GM21528 (cell line): Measurements from ENCODE around the gene KCTD10.

Source experiments
- ATAC-seq: cut with Tn5 transposase; IDR thresholded peaks from one replicate; pipeline ENCODE4 v1.9.1; 2021; ENCODE audit warnings: mild to moderate bottlenecking, moderate library complexity; ENCODE audit not compliant: unreplicated experiment, low FRiP score

KCTD10 gene

DNA sequence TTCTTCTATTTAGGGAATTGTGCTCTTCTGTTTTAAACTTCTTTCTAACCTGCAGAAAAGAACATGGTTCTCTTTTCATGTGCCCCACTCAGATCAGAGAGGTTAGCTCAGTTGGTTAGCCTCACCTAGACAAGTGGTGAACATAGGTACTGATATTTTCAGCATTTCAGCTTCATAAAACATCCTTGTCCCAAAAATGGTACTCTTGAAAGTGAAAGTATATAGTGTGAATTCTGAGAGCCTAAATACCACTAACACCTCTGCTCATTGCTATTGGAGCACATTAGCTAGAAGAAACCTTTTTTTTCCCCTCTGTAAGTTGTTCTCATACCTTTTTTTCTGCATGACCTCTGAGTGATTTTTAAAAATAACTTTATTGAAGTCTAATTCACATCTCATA lies 17.9 kb upstream of the KCTD10 start:
- no peak for ATAC-seq

- ATAC-seq, result no peak
Measured at GRCh38 chr12:109494348-109494881, 17.3 kb upstream of the KCTD10 start.

- ATAC-seq, result no peak
Measured at GRCh38 chr12:109493938-109494337, 16.8 kb upstream of the KCTD10 start.

DNA sequence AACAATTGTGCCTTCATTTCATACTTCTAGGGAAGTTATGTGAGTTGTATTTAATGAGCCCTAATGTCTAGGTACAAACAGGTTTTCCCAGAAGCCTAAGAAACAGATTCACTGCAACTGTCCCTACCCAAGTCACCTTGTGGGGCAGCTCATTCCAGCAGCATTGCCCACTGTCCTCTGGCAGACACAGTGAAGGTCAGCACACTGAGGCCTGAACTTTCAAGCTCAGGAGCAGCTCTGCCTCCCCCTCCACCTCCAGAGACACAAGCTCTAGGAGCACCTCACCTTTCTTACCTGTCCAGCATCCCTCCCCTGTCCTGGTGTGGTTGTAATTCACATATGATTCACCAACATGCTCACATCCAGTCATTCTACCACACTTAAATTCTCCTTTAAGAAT lies 16.0 kb upstream of the KCTD10 start:
- no peak for ATAC-seq

- ATAC-seq, result no peak
Measured at GRCh38 chr12:109492371-109492770, 15.3 kb upstream of the KCTD10 start.

- ATAC-seq, result no peak
Measured at GRCh38 chr12:109491671-109492070, 14.6 kb upstream of the KCTD10 start.

- no peak for ATAC-seq
Measured at GRCh38 chr12:109489955-109490565, 13.0 kb upstream of the KCTD10 start.

GRCh38 chr12:109489016-109489954 lies 12.2 kb upstream of the KCTD10 start:
- no peak for ATAC-seq

- no peak for ATAC-seq
Measured at GRCh38 chr12:109488051-109488665, 11.1 kb upstream of the KCTD10 start.

GRCh38 chr12:109487181-109488050 lies 10.3 kb upstream of the KCTD10 start:
- ATAC-seq, result no peak

GRCh38 chr12:109485201-109485600 lies 8.1 kb upstream of the KCTD10 start:
- no peak for ATAC-seq

- ATAC-seq, result no peak
Measured at GRCh38 chr12:109483346-109483745, 6.2 kb upstream of the KCTD10 start.

GRCh38 chr12:109482894-109483293 lies 5.8 kb upstream of the KCTD10 start:
- no peak for ATAC-seq

- ATAC-seq, result no peak
Measured at GRCh38 chr12:109482491-109482890, 5.4 kb upstream of the KCTD10 start.

GRCh38 chr12:109481863-109482262 lies 4.8 kb upstream of the KCTD10 start:
- ATAC-seq, result no peak

DNA sequence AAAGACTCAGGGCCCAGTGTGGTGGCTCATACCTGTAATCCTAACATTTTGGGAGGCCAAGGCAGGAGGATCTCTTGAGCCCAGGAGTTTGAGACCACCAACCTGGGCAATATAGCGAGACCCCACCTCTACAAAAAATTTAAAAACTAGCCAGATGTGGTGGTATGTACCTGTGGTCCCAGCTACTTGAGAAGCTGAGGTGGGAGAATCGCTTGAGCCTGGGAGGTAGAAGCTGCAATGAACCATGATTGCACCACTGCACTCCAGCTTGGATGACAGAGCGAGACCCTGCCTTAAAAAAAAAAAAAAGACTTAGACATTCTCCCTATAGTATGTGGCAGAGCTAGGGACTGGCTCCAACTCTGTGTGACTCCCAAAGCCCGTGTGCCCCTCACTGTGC lies 3.3 kb upstream of the KCTD10 start:
- no peak for ATAC-seq

- no peak for ATAC-seq
Measured at GRCh38 chr12:109479761-109480160, 2.7 kb upstream of the KCTD10 start.

DNA sequence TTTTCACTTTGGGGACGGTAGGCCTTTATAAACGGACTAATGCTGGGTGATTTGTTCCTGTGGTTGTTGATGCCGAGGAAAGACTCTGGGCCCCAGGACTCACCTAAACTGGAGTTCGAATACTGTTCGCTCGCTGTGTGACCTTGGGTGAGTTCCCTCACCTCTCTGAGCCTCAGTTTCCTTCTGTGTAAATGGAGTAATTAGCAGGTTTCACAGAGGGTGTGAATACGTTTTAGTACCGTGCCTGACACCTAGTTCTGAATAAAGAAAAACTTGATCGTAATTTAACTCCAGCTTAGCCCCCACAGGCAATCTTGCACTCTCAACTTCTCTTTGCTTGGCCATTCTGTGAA lies 839 bp upstream of the KCTD10 start:
- no peak for ATAC-seq

GRCh38 chr12:109476807-109477184 lies 304 bp downstream of the KCTD10 start:
- ATAC-seq, result no peak

DNA sequence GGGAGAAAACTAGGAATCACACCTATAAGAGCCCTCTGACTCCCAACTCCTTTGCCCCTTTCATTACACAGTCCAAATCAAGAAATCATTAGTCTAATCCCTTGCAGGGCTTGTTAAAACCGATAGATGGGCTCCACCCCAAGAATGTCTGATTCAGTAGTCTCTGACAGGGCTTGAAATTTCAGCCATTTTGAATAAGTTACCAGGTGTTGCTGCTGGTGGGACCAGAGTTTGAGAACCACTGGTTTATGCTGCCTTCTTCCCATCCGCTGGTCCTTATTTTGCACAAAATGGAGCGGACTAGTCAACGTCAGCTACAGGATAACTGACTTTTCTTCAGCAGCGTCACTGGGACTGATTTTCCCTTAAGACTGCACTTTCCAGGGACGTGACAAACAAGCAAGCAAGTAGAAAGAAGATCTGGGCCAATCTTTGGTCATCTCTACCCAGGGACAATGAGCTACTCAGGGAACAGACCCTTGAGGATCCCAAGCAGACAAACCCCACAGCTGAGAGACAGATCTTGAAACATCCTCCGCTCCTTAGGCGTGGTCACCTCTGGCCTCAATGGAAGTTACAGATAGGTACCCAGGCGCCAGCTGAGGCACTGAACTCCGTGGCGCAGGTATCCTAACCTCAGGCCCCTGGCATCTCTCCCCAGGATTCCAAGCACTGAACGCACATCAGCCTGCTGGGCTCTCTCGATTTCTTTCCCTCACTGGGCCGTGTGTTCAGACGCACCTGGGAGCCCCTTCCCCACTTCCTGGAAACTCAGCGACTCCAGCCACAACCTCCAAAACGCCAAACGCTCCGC lies 900 bp downstream of the KCTD10 start:
- ATAC-seq, result no peak
